ENCODE measurements around the gene EFHC1.

- TF ChIP-seq POLR2A (IDR thresholded peaks at IDR 0.05) (no peak), CTCF (IDR thresholded peaks at IDR 0.05) (no peak), POLR2AphosphoS5 (IDR thresholded peaks at IDR 0.05) (no peak)
These were observed 114.8 kb downstream of the EFHC1 start for GRCh38 chr6:52534966-52535390.
